Left ventricle myocardium inferior (tissue), 1 donor: ENCODE results near the gene ZCCHC12. TPM values are rescaled to one million over a fixed set of nuclear protein-coding genes. Genes with fewer than 3 reads are reported as not detected.

Experiments used
- DNase-seq: peaks from one replicate; pipeline ENCODE4 v3.0.0-alpha.2; 2020
- H3K27ac ChIP-seq: fragments of 200-600 bp; replicated peaks from 2 replicates; pipeline ENCODE4 v1.8.0; 2021
- H3K27me3 ChIP-seq: fragments of 200-600 bp; 2 replicates; pipeline ENCODE4 v1.8.0; 2021; ENCODE audit warnings: low read depth
- H3K36me3 ChIP-seq: fragments of 200-600 bp; 2 replicates; pipeline ENCODE4 v1.8.0; 2021
- H3K4me1 ChIP-seq: fragments of 200-600 bp; 2 replicates; pipeline ENCODE4 v1.8.0; 2021
- H3K4me3 ChIP-seq: fragments of 200-600 bp; 2 replicates; pipeline ENCODE4 v1.8.0; 2021; ENCODE audit warnings: mild to moderate bottlenecking, moderate library complexity
- H3K9me3 ChIP-seq: fragments of 200-600 bp; replicated peaks from 2 replicates; pipeline ENCODE4 v1.8.0; 2021
- intact Hi-C: fragments of 100-400 bp; cut with micrococcal nuclease; formaldehyde crosslinking; loops from one replicate; pipeline ENCODE4 v1.11.0; 2022
- total RNA-seq: library from RNA; stranded (reverse); fragmentation: NEBNext Ultra II Directional; extraction: Animal tissue kit (Norgen Biotek cat#: 25700); gene quantifications from one replicate; pipeline ENCODE4 v1.2.1, GENCODE V29; 2021
- TF ChIP-seq, protein P1 (sequence below): fragments of 200-600 bp; IDR thresholded peaks from 2 replicates; pipeline ENCODE4 v1.8.0; 2021; ENCODE audit warnings: antibody characterized with exemption, mild to moderate bottlenecking, borderline replicate concordance
- donor health status: DM: no; HTN: yes; CAD: no; lungs with severe emphysema.

Gene ZCCHC12
- total RNA-seq, 1 donor from 2014 or later, result not detected

DNA sequence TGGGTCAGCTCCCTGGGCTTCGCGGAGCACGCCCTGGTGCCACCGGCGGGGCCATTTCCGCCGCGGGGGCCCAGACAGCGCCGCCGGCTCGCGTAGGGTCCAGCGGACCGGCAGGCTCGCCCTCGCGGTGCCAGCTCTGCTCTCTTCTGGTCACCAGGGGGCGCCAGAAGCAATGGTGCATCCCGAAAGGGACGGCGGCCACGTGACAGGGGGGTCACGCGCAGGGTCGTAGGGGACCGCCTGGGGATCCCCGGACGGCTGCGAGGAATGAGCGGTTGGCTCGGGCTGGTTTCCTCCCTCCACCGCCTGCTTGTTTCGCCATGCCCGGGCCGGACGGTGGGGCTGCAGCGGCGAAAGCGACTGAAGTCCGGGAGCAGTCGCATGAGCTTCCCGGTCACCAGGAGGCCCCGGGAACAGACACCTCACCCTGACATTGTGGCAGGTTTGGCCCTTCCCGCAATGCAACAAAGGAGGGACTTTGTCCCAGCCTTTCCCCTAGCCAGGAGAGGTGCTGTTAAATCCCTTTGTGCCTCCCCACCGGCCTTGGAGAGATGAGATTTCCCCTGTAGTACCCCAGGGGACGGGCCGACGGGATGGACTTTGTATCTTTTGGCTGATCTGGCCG lies 15.8 kb downstream of the ZCCHC12 start:
- TF ChIP-seq, protein P1, sequence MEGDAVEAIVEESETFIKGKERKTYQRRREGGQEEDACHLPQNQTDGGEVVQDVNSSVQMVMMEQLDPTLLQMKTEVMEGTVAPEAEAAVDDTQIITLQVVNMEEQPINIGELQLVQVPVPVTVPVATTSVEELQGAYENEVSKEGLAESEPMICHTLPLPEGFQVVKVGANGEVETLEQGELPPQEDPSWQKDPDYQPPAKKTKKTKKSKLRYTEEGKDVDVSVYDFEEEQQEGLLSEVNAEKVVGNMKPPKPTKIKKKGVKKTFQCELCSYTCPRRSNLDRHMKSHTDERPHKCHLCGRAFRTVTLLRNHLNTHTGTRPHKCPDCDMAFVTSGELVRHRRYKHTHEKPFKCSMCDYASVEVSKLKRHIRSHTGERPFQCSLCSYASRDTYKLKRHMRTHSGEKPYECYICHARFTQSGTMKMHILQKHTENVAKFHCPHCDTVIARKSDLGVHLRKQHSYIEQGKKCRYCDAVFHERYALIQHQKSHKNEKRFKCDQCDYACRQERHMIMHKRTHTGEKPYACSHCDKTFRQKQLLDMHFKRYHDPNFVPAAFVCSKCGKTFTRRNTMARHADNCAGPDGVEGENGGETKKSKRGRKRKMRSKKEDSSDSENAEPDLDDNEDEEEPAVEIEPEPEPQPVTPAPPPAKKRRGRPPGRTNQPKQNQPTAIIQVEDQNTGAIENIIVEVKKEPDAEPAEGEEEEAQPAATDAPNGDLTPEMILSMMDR, result peak; percentile 83
- intact Hi-C loops, result no loop called here
- H3K27ac ChIP-seq, result peak overlapping the region; percentile 50

DNA sequence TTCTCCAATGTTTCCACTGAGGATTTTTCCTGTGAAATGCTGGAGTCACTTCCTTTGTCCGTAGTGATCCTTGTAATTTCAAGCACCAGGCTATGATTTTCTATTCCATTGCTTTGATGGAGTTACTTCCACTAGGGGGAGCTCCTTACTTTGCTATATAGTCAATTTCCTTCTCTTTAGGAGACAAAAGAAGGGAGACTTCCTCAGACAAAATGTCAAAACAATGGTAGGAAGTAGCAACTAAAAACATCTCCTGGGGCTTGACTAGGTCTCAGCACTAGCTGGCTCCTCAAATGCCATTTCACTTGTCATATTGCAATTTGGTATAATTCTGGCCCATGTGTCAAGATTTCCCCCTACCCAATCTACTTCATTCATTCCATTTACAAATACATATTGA lies 24.1 kb downstream of the ZCCHC12 start:
- intact Hi-C loops, result loop anchor here (2.0 to 5.0 kb wide), 2 partner anchors 157 to 215 kb away; no protein-coding TSS in a partner anchor
- TF ChIP-seq, protein P1, result peak; percentile 68
- Histone ChIP-seq H3K36me3 (no peaks in the 10 kb centered on the region), H3K9me3 (no peaks in the 10 kb centered on the region), H3K27ac (no peak overlapping the region), H3K4me1 (no peaks in the 10 kb centered on the region), H3K27me3 (no peaks in the 10 kb centered on the region), H3K4me3 (no peak overlapping the region)
- DNase-seq, result no peak

More for the DNA sequence above, 15.8 kb downstream of the ZCCHC12 start:
- H3K4me1 ChIP-seq, result peaks cover 5% of the 10 kb centered on the region
- no peaks in the 10 kb centered on the region for H3K36me3 ChIP-seq
- H3K9me3 ChIP-seq, result no peaks in the 10 kb centered on the region
- H3K27me3 ChIP-seq, result no peaks in the 10 kb centered on the region
- DNase-seq, result peak; percentile 78
- peak overlapping the region; percentile 68 for H3K4me3 ChIP-seq

DNA sequence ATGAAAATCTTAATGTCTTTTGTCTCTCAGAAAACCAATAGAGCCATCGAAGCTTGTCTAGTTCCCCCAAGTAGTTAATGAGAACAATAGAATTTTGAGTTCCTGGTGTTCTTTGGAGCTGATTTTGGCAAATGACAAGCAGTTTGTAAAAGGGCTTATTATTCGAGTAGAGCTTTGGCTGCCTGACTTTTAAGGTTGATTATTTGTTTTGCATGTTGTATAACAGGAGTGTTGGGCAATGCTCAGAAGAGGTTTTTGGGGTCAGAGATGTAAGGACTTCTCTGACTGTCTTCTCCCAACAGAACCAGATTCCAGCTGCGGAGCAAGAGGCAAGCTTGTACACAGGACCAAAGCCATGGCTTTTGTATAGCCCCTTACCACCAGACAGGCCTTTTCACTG lies 30.0 kb downstream of the ZCCHC12 start:
- Histone ChIP-seq H3K9me3 (no peaks in the 10 kb centered on the region), H3K27ac (no peak overlapping the region), H3K27me3 (no peaks in the 10 kb centered on the region), H3K36me3 (no peaks in the 10 kb centered on the region), H3K4me1 (no peaks in the 10 kb centered on the region), H3K4me3 (no peak overlapping the region)
- TF ChIP-seq, protein P1, result no peak
- intact Hi-C loops, result no loop called here
- no peak for DNase-seq

DNA sequence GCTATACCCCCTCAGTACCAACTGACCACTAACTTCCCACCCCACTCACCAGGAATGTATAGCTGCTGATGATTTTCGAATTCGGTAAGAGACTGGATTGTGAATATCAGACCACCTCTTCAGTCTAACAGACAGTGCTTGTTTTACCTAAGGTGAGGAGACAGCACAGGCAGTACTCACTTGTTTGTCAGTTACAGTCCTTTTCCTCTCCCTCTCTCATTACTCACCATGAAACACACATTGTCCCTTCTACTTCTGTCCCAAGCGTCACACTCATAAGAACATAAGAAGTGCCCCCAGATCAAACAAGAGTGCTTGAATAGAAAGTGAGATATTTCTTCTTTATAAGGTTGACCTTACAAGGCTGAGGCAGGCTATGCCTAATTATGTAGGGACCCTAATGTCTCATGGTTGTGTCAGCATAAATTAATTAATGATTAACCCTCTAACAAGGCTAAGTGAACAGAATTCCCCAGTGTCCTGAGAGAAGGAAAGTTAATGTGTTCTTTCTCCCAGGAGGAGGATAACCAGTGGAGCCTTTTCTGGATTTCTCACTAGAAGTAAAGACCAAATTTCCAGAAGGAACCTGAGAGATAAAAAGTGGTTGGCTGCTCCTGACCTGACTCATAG lies 32.2 kb downstream of the ZCCHC12 start:
- Histone ChIP-seq H3K27ac (no peak overlapping the region), H3K27me3 (no peaks in the 10 kb centered on the region), H3K36me3 (no peaks in the 10 kb centered on the region), H3K4me1 (no peaks in the 10 kb centered on the region), H3K9me3 (no peaks in the 10 kb centered on the region), H3K4me3 (no peak overlapping the region)
- intact Hi-C loops, result no loop called here
- DNase-seq, result no peak
- TF ChIP-seq, protein P1, result no peak

DNA sequence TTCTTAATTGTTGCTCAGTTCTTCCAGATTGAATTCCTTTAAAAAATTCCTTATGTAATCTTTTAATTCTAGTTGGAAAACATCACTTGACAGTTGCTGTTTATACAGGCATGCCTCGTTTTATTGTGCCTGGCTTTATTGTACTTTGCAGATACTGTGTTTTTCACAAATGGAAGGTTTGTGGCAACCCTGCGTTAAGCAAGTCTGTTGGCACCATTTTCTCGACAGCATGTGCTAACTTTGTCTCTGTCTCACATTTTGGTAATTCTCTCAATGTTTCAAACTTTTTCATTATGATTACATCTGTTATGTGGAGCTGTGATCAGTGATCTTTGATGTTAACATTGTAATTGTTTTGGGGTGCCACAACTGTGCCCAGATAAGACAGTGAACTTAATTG lies 33.4 kb downstream of the ZCCHC12 start:
- intact Hi-C loops, result no loop called here
- H3K4me1 ChIP-seq, result no peaks in the 10 kb centered on the region
- TF ChIP-seq, protein P1, result no peak
- no peak for DNase-seq
- no peaks in the 10 kb centered on the region for H3K27me3 ChIP-seq
- no peaks in the 10 kb centered on the region for H3K36me3 ChIP-seq
- no peaks in the 10 kb centered on the region for H3K9me3 ChIP-seq
- no peak overlapping the region for H3K4me3 ChIP-seq
- H3K27ac ChIP-seq, result no peak overlapping the region
